HL-60/S4 treated with retinoic acid at 250 ng/mL for 4 days and 3 days (cell line): ENCODE data around the gene SLC35G1.

Experiments
- in situ Hi-C: fragments of 300-500 bp; cut with MboI; formaldehyde crosslinking; loops from 2 replicates; pipeline ENCODE4 v1.7.0; 2022; ENCODE audit warnings: low sequenced_read_pairs

Gene SLC35G1

DNA sequence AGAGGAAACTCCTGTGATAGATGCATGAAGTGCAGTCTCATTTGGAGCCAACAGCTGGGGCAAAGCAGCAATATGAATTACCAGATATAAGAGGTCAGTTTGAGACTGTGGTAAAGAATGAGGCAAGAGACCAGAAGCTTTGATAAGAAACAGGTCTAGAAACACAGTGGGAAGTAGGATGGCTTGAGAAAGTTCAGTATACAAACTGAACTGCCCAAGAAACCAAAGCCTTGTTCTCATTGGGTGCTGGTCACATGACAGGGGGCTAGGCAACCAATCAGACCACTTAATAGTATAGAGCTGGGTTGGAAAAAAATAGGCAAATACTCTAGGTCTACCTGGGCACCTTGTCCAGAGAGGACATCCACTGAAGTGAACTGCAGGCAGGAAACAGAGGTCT lies 53.7 kb downstream of the SLC35G1 start:
- in situ Hi-C loops, result no loop called here

DNA sequence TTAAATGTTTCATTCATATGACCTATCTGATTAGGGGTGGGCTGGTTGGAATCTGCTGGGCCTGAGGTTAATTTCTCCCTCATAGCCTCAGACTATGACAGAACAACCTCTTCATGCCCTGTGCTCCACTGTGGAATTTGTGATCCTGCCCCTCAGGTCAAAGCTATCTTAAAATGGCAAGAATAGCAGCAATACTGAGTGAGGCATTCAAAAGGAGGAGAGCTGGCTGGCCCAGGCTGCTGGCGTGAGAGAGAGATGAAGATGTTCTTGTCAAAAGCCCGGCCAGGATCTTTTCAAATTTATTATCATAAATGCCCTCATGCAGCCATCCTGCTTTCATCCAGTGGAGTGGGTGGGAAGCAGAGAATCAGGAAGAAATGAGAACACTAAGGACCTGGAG lies 58.1 kb downstream of the SLC35G1 start:
- in situ Hi-C loops, result no loop called here
